K562 (cell line): ENCODE measurements around the gene SNRPB. TPM values are rescaled to one million over a fixed set of nuclear protein-coding genes. Genes with fewer than 3 reads are reported as not detected.

ENCODE experiments used
- CBFA2T3 ChIP-seq: fragments of 450-650 bp; IDR thresholded peaks from 2 replicates; pipeline ENCODE4 v1.6.1; 2017
- CREB1 ChIP-seq, 2 experiments: sonication (generic) in 1 of 2; formaldehyde crosslinking in 1 of 2; IDR thresholded peaks; 2 replicates each; pipeline versions ENCODE4 v1.6.1 to v1.8.0; 2012 to 2022; ENCODE audit warnings: inconsistent platforms in 1 of 2, mild to moderate bottlenecking in 1 of 2, missing genetic modification reagents in 1 of 2, moderate library complexity in 1 of 2
- TAL1 ChIP-seq: fragments of 450-650 bp; IDR thresholded peaks from 2 replicates; pipeline ENCODE4 v1.6.1; 2016; ENCODE audit warnings: mild to moderate bottlenecking
- TEAD4 ChIP-seq, 2 experiments: sonication (generic) in 1 of 2; formaldehyde crosslinking in 1 of 2; IDR thresholded peaks; 2 replicates each; pipeline versions ENCODE4 v1.6.1 to v1.8.0; 2012 to 2022; ENCODE audit warnings: borderline replicate concordance in 1 of 2, inconsistent platforms in 1 of 2, low read length in 1 of 2, mild to moderate bottlenecking in 1 of 2, missing genetic modification reagents in 1 of 2
- polyA plus RNA-seq, 8 experiments: library from polyadenylated mRNA; depleted of rRNA in 4 of 8; stranded (reverse) in 5 of 8; unstranded in 3 of 8; fragments of >200 nt; fragmentation: Nextera tagmentation in 2 of 8; fragmentation: Illumina TruSeq in 1 of 8; extraction: Ambion mirVana in 2 of 8; extraction: Trizol in 1 of 8; gene quantifications; 2 replicates each; pipeline versions ENCODE4 v1.2.1 to v1.2.3, GENCODE V29; 2011 to 2014; ENCODE audit warnings: inconsistent platforms in 1 of 8, missing spikeins in 1 of 8
- total RNA-seq, 7 experiments: library from RNA; depleted of rRNA in 6 of 7; stranded (reverse); fragments of >200 nt in 6 of 7; fragmentation: Illumina TruSeq in 2 of 7; extraction: Trizol in 2 of 7; gene quantifications; 2 replicates each; pipeline versions ENCODE4 v1.2.1 to v1.2.3, GENCODE V29; 2011 to 2021; ENCODE audit warnings: low replicate concordance in 1 of 7
- TF ChIP-seq, protein P1 (sequence below): fragments of 450-650 bp; IDR thresholded peaks from 2 replicates; pipeline ENCODE4 v1.6.1; 2016; ENCODE audit warnings: mild to moderate bottlenecking, moderate library complexity
- TF ChIP-seq, protein P2 (sequence below): fragments of 450-650 bp; IDR thresholded peaks from 2 replicates; pipeline ENCODE4 v1.6.1; 2017; ENCODE audit warnings: antibody characterized with exemption, mild to moderate bottlenecking
- TF ChIP-seq, protein P3 (sequence below): fragments of 250-450 bp; sonication (Bioruptor Pico); IDR thresholded peaks from 2 replicates; pipeline ENCODE4 v1.4.0; 2020; ENCODE audit warnings: borderline replicate concordance

The SNRPB gene
- total and polyA plus RNA-seq, 9 of the 15 experiments (the other 6 are each of a cell fraction or from before 2014, with no cell fraction given), result 13.1 to 615 (median 266) TPM

DNA sequence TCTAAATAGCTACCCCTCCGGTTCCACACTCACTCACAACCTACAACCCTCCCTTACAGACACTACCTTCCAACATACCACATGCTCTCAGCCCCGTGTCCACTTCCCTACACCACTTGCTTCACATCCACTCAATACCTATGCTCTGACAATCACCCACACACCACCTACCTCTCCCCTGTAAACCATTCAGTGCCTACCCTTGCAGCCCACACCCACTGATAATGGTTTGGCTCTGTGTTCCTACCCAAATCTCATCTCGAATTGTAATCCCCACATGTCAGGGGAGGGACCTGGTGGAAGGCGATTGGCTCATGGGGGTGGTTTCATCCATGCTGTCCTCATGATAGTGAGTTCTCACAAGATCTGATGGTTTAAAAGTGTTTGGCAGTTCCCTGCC, 48.0 kb upstream of the SNRPB start (continued):
- TF ChIP-seq, protein P1, sequence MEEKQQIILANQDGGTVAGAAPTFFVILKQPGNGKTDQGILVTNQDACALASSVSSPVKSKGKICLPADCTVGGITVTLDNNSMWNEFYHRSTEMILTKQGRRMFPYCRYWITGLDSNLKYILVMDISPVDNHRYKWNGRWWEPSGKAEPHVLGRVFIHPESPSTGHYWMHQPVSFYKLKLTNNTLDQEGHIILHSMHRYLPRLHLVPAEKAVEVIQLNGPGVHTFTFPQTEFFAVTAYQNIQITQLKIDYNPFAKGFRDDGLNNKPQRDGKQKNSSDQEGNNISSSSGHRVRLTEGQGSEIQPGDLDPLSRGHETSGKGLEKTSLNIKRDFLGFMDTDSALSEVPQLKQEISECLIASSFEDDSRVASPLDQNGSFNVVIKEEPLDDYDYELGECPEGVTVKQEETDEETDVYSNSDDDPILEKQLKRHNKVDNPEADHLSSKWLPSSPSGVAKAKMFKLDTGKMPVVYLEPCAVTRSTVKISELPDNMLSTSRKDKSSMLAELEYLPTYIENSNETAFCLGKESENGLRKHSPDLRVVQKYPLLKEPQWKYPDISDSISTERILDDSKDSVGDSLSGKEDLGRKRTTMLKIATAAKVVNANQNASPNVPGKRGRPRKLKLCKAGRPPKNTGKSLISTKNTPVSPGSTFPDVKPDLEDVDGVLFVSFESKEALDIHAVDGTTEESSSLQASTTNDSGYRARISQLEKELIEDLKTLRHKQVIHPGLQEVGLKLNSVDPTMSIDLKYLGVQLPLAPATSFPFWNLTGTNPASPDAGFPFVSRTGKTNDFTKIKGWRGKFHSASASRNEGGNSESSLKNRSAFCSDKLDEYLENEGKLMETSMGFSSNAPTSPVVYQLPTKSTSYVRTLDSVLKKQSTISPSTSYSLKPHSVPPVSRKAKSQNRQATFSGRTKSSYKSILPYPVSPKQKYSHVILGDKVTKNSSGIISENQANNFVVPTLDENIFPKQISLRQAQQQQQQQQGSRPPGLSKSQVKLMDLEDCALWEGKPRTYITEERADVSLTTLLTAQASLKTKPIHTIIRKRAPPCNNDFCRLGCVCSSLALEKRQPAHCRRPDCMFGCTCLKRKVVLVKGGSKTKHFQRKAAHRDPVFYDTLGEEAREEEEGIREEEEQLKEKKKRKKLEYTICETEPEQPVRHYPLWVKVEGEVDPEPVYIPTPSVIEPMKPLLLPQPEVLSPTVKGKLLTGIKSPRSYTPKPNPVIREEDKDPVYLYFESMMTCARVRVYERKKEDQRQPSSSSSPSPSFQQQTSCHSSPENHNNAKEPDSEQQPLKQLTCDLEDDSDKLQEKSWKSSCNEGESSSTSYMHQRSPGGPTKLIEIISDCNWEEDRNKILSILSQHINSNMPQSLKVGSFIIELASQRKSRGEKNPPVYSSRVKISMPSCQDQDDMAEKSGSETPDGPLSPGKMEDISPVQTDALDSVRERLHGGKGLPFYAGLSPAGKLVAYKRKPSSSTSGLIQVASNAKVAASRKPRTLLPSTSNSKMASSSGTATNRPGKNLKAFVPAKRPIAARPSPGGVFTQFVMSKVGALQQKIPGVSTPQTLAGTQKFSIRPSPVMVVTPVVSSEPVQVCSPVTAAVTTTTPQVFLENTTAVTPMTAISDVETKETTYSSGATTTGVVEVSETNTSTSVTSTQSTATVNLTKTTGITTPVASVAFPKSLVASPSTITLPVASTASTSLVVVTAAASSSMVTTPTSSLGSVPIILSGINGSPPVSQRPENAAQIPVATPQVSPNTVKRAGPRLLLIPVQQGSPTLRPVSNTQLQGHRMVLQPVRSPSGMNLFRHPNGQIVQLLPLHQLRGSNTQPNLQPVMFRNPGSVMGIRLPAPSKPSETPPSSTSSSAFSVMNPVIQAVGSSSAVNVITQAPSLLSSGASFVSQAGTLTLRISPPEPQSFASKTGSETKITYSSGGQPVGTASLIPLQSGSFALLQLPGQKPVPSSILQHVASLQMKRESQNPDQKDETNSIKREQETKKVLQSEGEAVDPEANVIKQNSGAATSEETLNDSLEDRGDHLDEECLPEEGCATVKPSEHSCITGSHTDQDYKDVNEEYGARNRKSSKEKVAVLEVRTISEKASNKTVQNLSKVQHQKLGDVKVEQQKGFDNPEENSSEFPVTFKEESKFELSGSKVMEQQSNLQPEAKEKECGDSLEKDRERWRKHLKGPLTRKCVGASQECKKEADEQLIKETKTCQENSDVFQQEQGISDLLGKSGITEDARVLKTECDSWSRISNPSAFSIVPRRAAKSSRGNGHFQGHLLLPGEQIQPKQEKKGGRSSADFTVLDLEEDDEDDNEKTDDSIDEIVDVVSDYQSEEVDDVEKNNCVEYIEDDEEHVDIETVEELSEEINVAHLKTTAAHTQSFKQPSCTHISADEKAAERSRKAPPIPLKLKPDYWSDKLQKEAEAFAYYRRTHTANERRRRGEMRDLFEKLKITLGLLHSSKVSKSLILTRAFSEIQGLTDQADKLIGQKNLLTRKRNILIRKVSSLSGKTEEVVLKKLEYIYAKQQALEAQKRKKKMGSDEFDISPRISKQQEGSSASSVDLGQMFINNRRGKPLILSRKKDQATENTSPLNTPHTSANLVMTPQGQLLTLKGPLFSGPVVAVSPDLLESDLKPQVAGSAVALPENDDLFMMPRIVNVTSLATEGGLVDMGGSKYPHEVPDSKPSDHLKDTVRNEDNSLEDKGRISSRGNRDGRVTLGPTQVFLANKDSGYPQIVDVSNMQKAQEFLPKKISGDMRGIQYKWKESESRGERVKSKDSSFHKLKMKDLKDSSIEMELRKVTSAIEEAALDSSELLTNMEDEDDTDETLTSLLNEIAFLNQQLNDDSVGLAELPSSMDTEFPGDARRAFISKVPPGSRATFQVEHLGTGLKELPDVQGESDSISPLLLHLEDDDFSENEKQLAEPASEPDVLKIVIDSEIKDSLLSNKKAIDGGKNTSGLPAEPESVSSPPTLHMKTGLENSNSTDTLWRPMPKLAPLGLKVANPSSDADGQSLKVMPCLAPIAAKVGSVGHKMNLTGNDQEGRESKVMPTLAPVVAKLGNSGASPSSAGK, result peak; percentile 72
- no peak for TF ChIP-seq CREB1 (IDR thresholded peaks at IDR 0.05)
- TF ChIP-seq CREB1 (CRISPR knock-in tag; IDR thresholded peaks at IDR 0.05), result no peak
- TF ChIP-seq CBFA2T3, result peak; percentile 83
- TF ChIP-seq TEAD4 (IDR thresholded peaks at IDR 0.05; ENCODE audit: low read length), result peak; percentile 40; the same call in 1 of the 2 replicates
- TF ChIP-seq TEAD4 (CRISPR knock-in tag; IDR thresholded peaks at IDR 0.05; ENCODE audit: borderline replicate concordance), result no peak
- TF ChIP-seq, protein P2, sequence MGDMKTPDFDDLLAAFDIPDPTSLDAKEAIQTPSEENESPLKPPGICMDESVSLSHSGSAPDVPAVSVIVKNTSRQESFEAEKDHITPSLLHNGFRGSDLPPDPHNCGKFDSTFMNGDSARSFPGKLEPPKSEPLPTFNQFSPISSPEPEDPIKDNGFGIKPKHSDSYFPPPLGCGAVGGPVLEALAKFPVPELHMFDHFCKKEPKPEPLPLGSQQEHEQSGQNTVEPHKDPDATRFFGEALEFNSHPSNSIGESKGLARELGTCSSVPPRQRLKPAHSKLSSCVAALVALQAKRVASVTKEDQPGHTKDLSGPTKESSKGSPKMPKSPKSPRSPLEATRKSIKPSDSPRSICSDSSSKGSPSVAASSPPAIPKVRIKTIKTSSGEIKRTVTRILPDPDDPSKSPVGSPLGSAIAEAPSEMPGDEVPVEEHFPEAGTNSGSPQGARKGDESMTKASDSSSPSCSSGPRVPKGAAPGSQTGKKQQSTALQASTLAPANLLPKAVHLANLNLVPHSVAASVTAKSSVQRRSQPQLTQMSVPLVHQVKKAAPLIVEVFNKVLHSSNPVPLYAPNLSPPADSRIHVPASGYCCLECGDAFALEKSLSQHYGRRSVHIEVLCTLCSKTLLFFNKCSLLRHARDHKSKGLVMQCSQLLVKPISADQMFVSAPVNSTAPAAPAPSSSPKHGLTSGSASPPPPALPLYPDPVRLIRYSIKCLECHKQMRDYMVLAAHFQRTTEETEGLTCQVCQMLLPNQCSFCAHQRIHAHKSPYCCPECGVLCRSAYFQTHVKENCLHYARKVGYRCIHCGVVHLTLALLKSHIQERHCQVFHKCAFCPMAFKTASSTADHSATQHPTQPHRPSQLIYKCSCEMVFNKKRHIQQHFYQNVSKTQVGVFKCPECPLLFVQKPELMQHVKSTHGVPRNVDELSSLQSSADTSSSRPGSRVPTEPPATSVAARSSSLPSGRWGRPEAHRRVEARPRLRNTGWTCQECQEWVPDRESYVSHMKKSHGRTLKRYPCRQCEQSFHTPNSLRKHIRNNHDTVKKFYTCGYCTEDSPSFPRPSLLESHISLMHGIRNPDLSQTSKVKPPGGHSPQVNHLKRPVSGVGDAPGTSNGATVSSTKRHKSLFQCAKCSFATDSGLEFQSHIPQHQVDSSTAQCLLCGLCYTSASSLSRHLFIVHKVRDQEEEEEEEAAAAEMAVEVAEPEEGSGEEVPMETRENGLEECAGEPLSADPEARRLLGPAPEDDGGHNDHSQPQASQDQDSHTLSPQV, result peak; percentile 50
- peak; percentile 71; the same call in 1 of the 2 replicates for TF ChIP-seq TAL1
- TF ChIP-seq, protein P3, sequence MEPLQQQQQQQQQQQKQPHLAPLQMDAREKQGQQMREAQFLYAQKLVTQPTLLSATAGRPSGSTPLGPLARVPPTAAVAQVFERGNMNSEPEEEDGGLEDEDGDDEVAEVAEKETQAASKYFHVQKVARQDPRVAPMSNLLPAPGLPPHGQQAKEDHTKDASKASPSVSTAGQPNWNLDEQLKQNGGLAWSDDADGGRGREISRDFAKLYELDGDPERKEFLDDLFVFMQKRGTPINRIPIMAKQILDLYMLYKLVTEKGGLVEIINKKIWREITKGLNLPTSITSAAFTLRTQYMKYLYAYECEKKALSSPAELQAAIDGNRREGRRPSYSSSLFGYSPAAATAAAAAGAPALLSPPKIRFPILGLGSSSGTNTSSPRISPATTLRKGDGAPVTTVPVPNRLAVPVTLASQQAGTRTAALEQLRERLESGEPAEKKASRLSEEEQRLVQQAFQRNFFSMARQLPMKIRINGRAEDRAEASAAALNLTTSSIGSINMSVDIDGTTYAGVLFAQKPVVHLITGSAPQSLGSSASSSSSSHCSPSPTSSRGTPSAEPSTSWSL, result no peak
